CD4-positive, alpha-beta T cell (primary cell): ENCODE data around the gene MUSK. TPM values are rescaled to one million over a fixed set of nuclear protein-coding genes. Genes with fewer than 3 reads are reported as not detected.

Experiments used
- ATAC-seq: fragments of 200-7000 bp; cut with Tn5 transposase; one replicate; pipeline ENCODE4 v1.10.0; 2022; ENCODE audit warnings: mild to moderate bottlenecking; ENCODE audit not compliant: poor library complexity
- CTCF ChIA-PET: fragments of 350-600 bp; sonication (Branson Sonifier 250); formaldehyde crosslinking; loops from one replicate; lab custom pipeline; 2021; ENCODE audit warnings: antibody characterized with exemption, inconsistent platforms; lab: Charles Lee
- POLR2A ChIA-PET: fragments of 350-600 bp; sonication (Branson Sonifier 250); formaldehyde crosslinking; loops from one replicate; lab custom pipeline; 2021; ENCODE audit warnings: antibody characterized with exemption, inconsistent platforms; lab: Charles Lee
- DNase-seq, 14 experiments: peaks; one replicate each; pipeline ENCODE4 v3.0.0-alpha.2; 2013 to 2020; ENCODE audit warnings: mixed read lengths in 2 of 14
- H3K27ac ChIP-seq, 2 donors: one replicate each; pipeline versions ENCODE4 v1.5.1 to v1.7.0; 2013; ENCODE audit warnings: low read length in 2 of 2, low read depth in 1 of 2, mild to moderate bottlenecking in 1 of 2
- H3K27me3 ChIP-seq, 2 experiments: 1 replicate in 1 of 2; 2 replicates in 1 of 2; pipeline versions ENCODE4 v1.6.1 to v1.7.0; 2013; ENCODE audit warnings: low read length in 2 of 2, control low read depth in 1 of 2, mild to moderate bottlenecking in 1 of 2, moderate library complexity in 1 of 2; ENCODE audit not compliant: insufficient read depth in 2 of 2, control insufficient read depth in 1 of 2
- H3K36me3 ChIP-seq: one replicate; pipeline ENCODE4 v1.6.1; 2013; ENCODE audit warnings: low read length, control low read depth; ENCODE audit not compliant: insufficient read depth
- H3K4me1 ChIP-seq: one replicate; pipeline ENCODE4 v1.6.1; 2013; ENCODE audit warnings: low read length, control low read depth; ENCODE audit not compliant: insufficient read depth
- H3K4me3 ChIP-seq: one replicate; pipeline ENCODE4 v1.5.1; 2013; ENCODE audit warnings: mild to moderate bottlenecking, low read length, moderate library complexity
- H3K9me3 ChIP-seq, 2 experiments: 1 replicate in 1 of 2; 2 replicates in 1 of 2; pipeline versions ENCODE4 v1.6.1 to v1.7.0; 2013; ENCODE audit warnings: low read length in 2 of 2, mild to moderate bottlenecking in 2 of 2, control low read depth in 1 of 2, moderate library complexity in 1 of 2; ENCODE audit not compliant: control insufficient read depth in 1 of 2, insufficient read depth in 1 of 2
- H3K27ac Mint-ChIP-seq: one replicate; pipeline ENCODE4 v1.8.0; 2020; ENCODE audit warnings: mixed read lengths
- H3K27me3 Mint-ChIP-seq: one replicate; pipeline ENCODE4 v1.8.0; 2021; ENCODE audit warnings: mixed read lengths
- H3K36me3 Mint-ChIP-seq: one replicate; pipeline ENCODE4 v1.8.0; 2021; ENCODE audit warnings: low read depth, mixed read lengths
- H3K4me1 Mint-ChIP-seq: one replicate; pipeline ENCODE4 v1.8.0; 2021; ENCODE audit warnings: low read depth, mixed read lengths
- H3K4me3 Mint-ChIP-seq: one replicate; pipeline ENCODE4 v1.8.0; 2020; ENCODE audit warnings: mild to moderate bottlenecking, mixed read lengths
- H3K9me3 Mint-ChIP-seq: one replicate; pipeline ENCODE4 v1.8.0; 2020; ENCODE audit warnings: mixed read lengths
- CTCF ChIP-seq: fragments of 200-600 bp; IDR thresholded peaks from one replicate; pipeline ENCODE4 v1.8.0; 2022; ENCODE audit warnings: antibody characterized with exemption, mild to moderate bottlenecking
- intact Hi-C, 2 experiments: fragments of 100-400 bp; cut with DNase I in 1 of 2; cut with micrococcal nuclease in 1 of 2; formaldehyde crosslinking; loops; one replicate each; pipeline versions ENCODE4 v1.15.1 to v1.9.0; 2023 to 2025; cut with DNase I, micrococcal nuclease
- total RNA-seq, 174 experiments: library from RNA in 2 of 174; stranded (reverse) in 2 of 174; gene quantifications; one replicate each; pipeline ENCODE4 v1.2.3 and lab custom pipeline; 2021 to 2026

The MUSK gene
- total RNA-seq, 2 experiments from 2014 or later = not detected

GRCh38 chr9:110797611-110798010, 129.0 kb downstream of the MUSK start:
- Histone ChIP-seq H3K4me3 (no peak overlapping the region), H3K4me1 (no peaks in the 10 kb centered on the region), H3K36me3 (no peaks in the 10 kb centered on the region), H3K27ac (no peak overlapping the region), H3K9me3 (no peaks in the 10 kb centered on the region), H3K27me3 (no peaks in the 10 kb centered on the region)
- Mint-ChIP-seq H3K27ac (no peak overlapping the region), H3K4me1 (no peaks in the 10 kb centered on the region), H3K9me3 (no peaks in the 10 kb centered on the region), H3K27me3 (no peaks in the 10 kb centered on the region), H3K4me3 (no peak overlapping the region), H3K36me3 (no peaks in the 10 kb centered on the region)
- ChIA-PET CTCF (no interaction called here), POLR2A (no interaction called here)
- no peak for ATAC-seq
- intact Hi-C loops = no loop called here
- DNase-seq = no peak
- TF ChIP-seq CTCF = no peak

- CTCF ChIA-PET = no interaction called here
- Mint-ChIP-seq H3K36me3 (no peaks in the 10 kb centered on the region), H3K4me1 (no peaks in the 10 kb centered on the region), H3K27me3 (no peaks in the 10 kb centered on the region), H3K9me3 (no peaks in the 10 kb centered on the region), H3K4me3 (no peak overlapping the region), H3K27ac (no peak overlapping the region)
- TF ChIP-seq CTCF = no peak
- no peaks in the 10 kb centered on the region for H3K36me3 ChIP-seq
- POLR2A ChIA-PET = no interaction called here
- H3K27ac ChIP-seq = no peak overlapping the region
- no peak overlapping the region for H3K4me3 ChIP-seq
- no peak for DNase-seq
- no peaks in the 10 kb centered on the region for H3K27me3 ChIP-seq
- no peaks in the 10 kb centered on the region for H3K9me3 ChIP-seq
- ATAC-seq = no peak
- no peaks in the 10 kb centered on the region for H3K4me1 ChIP-seq
- intact Hi-C loops = no loop called here
Observed at GRCh38 chr9:110799396-110799795, 130.8 kb downstream of the MUSK start.

DNA sequence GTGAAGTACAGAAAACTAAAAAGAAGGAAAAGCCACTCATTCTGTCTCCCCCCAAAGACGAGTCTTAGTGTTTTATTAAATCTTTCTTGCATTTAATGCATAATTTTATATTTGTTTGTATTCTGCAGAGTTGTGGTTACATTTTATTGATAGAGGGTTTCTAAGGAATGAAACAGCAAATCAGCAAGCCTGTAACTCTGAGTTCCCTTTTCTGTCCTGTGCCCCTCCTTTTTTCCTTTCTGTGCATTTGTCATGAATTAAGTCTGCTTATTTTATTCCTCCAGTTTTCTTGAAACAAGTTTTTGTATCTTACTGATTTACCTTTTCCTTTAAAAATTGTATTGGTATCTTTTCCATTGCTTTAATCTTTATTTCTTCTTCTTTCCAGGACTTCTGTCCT, 132.8 kb downstream of the MUSK start:
- POLR2A ChIA-PET = no interaction called here

More for the DNA sequence above, 132.8 kb downstream of the MUSK start:
- intact Hi-C loops = no loop called here
- no peak overlapping the region for H3K27ac ChIP-seq
- no peak for ATAC-seq
- Mint-ChIP-seq H3K36me3 (no peaks in the 10 kb centered on the region), H3K4me1 (no peaks in the 10 kb centered on the region), H3K27me3 (no peaks in the 10 kb centered on the region), H3K9me3 (no peaks in the 10 kb centered on the region), H3K27ac (no peak overlapping the region), H3K4me3 (no peak overlapping the region)
- H3K27me3 ChIP-seq = no peaks in the 10 kb centered on the region
- H3K36me3 ChIP-seq = no peaks in the 10 kb centered on the region
- no peaks in the 10 kb centered on the region for H3K4me1 ChIP-seq
- DNase-seq = no peak
- no peak for TF ChIP-seq CTCF
- no peaks in the 10 kb centered on the region for H3K9me3 ChIP-seq
- no peak overlapping the region for H3K4me3 ChIP-seq
- CTCF ChIA-PET = no interaction called here
